Right lobe of liver (tissue), 4 donors: ENCODE measurements around the gene HIRA.

Experiments
- CTCF ChIP-seq, 4 donors: fragments of 200-600 bp in 3 of 4; fragments of 450-650 bp in 1 of 4; IDR thresholded peaks; one replicate each; pipeline versions ENCODE4 v1.5.1 to v1.8.0; 2016 to 2022; ENCODE audit warnings: antibody characterized with exemption in 4 of 4, mild to moderate bottlenecking in 2 of 4
- POLR2A ChIP-seq: fragments of 450-650 bp; IDR thresholded peaks from one replicate; pipeline ENCODE4 v1.6.1; 2017; ENCODE audit warnings: antibody characterized with exemption, mild to moderate bottlenecking
- donor health status: DM: no; HTN: no; CAD: no.
- donor health status: DM: no; HTN: no; CAD: no.
- donor health status: DM: no; HTN: yes; CAD: no.

- no peak for TF ChIP-seq CTCF (IDR thresholded peaks at IDR 0.05)
- TF ChIP-seq POLR2A, result no peak
Measured at GRCh38 chr22:19387038-19387437, 44.5 kb downstream of the HIRA start.
